CMK (cell line): ENCODE results near the gene ZMYM3.
A peak's percentile ranks its signal among the peaks of the same experiment; 100 is the strongest.
"Not testable (repeated sequence)": the region's sequence is repeated elsewhere in the genome, so short reads cannot be mapped to it uniquely, and the experiment has no call there.

ENCODE experiments used
- DNase-seq: peaks from one replicate; pipeline ENCODE4 v3.0.0-alpha.2; 2010; ENCODE audit warnings: low read depth

The ZMYM3 gene

GRCh38 chrX:71254092-71254963 is at the start of gene ZMYM3:
ZMYM3 (minus strand) TSS chrX:71254140; CDS start chrX:71253255, 885 bp downstream.
- DNase-seq: peak; percentile 64

GRCh38 chrX:71302461-71303213 is 48.7 kb upstream of the ZMYM3 start:
- DNase-seq: no peak

DNA sequence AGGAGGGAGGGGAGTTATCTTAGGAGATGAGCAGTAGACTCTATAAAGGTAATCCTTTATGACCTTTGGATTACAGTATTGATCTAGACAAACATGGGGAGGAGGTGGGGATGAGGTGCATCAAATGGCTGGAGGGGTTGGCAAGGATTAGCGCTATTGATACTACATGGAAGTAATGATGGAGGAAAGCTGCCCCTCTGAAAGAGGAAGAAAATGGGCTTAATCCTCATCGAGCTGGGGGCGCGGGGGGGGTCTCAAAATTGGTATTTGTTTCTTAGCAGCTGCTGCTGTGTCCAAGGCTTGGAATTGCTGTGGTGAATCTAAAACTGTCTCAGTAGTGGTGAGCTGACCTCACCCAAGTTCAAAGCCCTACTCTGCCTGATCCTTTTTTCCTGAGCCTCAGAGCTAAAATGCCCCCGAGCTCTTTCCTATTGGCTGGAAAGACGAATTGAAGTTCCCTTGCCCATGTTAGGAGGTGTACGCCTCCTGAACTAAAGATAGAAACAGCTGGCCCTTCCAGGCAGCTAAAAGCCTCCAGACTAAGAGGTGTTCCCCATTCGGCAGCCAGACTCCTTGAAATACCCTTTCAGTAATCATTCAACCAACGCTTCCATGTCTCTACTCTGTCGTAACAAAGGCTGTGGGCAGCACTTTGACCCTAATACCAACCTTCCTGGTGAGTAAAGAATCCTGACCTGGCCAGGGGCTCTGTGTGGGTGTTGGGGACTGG is 47.4 kb upstream of the ZMYM3 start, which contains the start of gene ITGB1BP2:
ITGB1BP2 (plus strand) TSS at position 556 of the 730 bp plus-strand sequence; CDS start at position 613, 57 bp downstream.
- DNase-seq: no peak

DNA sequence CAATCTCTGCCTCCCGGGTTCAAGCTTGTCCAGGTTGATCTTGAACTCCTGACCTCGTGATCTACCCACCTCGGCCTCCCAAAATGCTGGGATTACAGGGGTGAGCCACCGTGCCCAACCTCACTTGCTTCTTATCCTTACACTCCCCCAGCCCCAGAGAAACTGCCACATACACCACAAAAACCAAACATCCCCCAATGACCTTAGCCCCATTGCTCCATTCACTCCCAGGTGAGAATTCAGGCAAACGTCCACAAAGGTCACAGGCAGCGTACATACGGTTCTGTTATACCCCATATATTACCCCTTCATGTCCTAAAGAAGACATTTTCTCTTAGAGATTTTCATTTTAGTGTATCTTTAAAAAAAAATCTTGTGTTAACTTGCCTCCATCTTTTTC is 46.6 kb upstream of the ZMYM3 start:
- DNase-seq: not testable (repeated sequence)

- DNase-seq: not testable (repeated sequence)
Measured at GRCh38 chrX:71300064-71300463, 46.1 kb upstream of the ZMYM3 start.

DNA sequence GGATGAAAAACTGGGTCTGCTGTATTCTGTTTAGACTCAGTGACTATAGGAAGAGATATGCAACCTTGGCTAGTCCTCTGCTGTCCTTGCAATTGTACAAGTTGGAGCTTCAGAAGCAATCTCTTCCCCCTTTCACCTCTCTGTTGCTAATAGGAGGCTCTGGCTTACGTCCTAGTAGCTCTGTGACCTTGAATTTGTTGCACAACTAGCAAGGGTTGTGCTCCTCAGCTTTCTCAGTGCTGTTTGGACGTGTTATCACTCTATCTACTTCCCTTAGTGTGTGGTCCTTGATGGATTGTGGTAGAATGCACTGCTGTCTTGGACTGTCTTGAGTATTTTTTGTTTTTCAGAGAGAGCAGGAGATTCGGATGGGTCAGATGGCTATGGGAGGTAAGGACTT is 44.2 kb upstream of the ZMYM3 start:
- DNase-seq: no peak

DNA sequence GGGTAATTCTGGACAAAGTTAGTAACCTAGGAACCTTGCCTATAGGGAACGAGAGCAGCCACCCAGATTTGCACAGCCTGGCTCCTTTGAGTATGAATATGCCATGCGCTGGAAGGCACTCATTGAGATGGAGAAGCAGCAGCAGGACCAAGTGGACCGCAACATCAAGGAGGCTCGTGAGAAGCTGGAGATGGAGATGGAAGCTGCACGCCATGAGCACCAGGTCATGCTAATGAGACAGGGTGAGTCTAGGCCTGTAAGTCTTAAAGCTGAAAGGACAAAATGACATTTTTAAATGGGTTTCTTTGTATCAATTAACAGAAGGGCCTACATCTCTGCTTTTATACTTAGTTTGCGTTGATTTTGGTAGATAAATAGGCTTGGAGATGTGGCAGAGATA is 42.9 kb upstream of the ZMYM3 start:
- DNase-seq: no peak

- DNase-seq: no peak
Measured at GRCh38 chrX:71292669-71293365, 38.9 kb upstream of the ZMYM3 start.

- DNase-seq: no peak
Measured at GRCh38 chrX:71291381-71291780, 37.4 kb upstream of the ZMYM3 start.

GRCh38 chrX:71285929-71286328 is 32.0 kb upstream of the ZMYM3 start:
- DNase-seq: no peak

GRCh38 chrX:71283403-71284143 is 29.6 kb upstream of the ZMYM3 start, which contains the start of gene NONO:
NONO (plus strand) TSS chrX:71283635; CDS start chrX:71290638, 7,003 bp downstream.
- peak; percentile 87 for DNase-seq

- no peak for DNase-seq
Measured at GRCh38 chrX:71282514-71283402, 28.8 kb upstream of the ZMYM3 start.

DNA sequence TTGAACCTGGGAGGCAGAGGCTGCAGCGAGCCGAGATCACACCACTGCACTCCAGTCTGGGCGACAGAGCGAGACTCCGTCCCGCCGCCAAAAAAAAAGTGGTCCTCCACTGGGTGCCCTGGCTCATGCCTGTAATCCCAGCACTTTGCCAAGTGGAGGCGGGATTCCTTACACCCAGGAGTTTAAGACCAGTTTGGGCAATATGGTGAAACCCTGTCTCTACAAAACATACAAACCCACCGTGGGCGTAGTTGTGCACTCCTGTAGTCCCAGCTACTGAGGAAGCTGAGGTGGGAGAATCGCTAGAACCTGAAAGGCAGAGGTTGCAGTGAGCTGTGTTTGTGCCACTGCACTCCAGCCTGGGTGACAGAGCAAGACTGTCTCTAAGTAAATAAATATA is 27.4 kb upstream of the ZMYM3 start:
- not testable (repeated sequence) for DNase-seq

DNA sequence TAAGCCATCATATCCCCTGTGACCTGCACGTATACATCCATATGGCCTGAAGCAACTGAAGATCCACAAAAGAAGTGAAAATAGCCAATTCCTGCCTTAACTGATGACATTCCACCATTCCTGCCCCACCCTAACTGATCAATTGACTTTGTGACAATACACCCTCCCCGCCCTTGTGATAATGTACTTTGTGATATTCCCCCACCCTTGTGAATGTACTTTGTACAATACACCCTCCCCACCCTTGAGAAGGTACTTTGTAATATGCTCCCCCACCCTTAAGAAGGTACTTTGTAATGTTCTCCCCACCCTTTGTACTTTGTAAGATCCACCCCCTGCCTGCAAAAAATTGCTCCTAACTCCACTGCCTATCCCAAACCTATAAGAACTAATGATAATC is 18.4 kb upstream of the ZMYM3 start:
- not testable (repeated sequence) for DNase-seq

GRCh38 chrX:71269801-71270395 is 16.0 kb upstream of the ZMYM3 start:
- DNase-seq: no peak

DNA sequence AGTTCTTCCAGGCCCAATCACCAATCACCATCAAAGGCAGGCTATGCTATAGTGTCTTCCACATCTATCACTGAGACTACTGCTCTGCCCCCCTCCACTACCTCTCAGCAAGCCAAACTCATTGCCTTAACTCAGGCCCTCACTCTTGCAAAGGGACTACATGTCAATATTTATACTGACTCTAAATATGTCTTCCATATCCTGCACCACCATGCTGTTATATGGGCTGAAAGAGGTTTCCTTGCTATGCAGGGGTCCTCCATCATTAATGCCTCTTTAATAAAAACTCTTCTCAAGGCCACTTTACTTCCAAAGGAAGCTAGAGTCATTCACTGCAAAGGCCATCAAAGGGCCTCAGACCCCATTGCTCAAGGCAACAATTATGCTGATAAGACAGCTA is 14.7 kb upstream of the ZMYM3 start:
- not testable (repeated sequence) for DNase-seq

DNA sequence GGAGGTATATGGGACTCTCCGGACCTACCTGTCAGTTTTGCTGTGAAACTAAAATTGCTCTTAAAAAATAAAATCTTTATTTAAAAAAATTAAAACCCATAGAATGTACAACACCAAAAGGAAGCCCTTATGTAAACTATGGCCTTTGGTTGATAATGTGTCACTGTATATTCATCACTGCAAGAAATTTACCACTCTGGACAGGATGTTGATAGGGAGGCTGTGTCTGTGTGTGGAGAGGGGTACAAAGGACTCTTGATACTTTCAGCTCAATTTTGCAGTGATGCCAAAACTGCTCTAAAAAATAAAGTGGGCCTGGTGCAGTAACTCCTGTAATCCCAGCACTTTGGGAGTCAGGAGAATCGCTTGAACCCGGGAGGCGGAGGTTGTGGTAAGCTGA is 2.9 kb upstream of the ZMYM3 start:
- DNase-seq: no peak

- no peak for DNase-seq
Measured at GRCh38 chrX:71256051-71256450, 2.1 kb upstream of the ZMYM3 start.
